ENCODE data around the gene PAF1. TPM values are rescaled to one million over a fixed set of nuclear protein-coding genes. Genes with fewer than 3 reads are reported as not detected.

PAF1 gene
- total and polyA plus RNA-seq, 2 of the 13 experiments (the other 11 are each of a cell fraction or from before 2014, with no cell fraction given) = 30.2 to 31.1 TPM

DNA sequence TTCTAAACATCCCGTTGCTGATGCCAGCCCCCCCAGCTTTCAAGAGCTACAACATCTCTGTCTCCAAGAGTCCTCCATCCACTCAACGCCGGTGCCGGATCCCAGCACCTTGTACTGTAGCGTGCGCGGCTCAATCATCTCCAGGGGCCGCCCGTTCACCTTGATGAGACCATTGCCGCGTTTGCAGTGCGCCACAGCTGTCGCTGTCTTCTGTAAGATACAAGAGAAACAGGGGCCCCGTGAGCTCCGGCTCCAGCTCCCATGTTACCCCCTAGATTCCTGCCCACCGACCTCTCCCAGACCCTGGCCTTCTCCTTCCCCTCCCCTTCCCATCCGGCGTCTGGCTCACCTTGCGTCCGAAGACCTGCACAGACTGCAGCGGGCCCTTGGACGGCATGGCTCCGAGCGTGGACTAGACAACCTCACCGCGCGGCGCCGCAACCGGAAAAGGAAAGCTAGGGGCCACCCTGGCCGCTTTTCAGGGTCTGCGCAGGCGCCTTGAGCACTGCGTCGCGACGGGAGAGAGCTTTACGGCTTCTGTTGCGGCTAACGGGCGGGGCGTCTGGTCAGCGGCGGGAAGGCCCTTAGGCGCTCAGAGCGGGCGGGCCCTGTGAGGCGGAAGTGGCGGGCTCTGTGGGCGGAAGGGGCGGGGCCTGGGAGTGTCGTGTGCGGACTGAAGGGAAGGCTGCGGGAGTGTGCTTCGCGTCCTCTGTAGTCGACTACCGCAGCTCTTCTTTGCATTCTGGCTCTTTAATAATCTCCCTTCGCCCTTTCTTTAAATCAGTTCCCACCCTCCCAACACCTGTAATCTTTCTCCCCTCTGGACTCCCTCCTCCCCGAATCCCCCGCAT, 44.8 kb upstream of the PAF1 start, which contains the start of gene RPS16 (continued):
- peak; percentile 66; the same call in 1 of the 2 replicates for TF ChIP-seq CBFB (CRISPR knock-in tag; IDR thresholded peaks at IDR 0.05)
- TF ChIP-seq KLF11 (CRISPR knock-in tag; IDR thresholded peaks at IDR 0.05) = peak; percentile 57; the same call in 1 of the 2 replicates
- no peak for TF ChIP-seq WIZ (CRISPR knock-in tag; IDR thresholded peaks at IDR 0.05)
- no peak for TF ChIP-seq MAFG (CRISPR knock-in tag; IDR thresholded peaks at IDR 0.05)
- TF ChIP-seq, protein P1, sequence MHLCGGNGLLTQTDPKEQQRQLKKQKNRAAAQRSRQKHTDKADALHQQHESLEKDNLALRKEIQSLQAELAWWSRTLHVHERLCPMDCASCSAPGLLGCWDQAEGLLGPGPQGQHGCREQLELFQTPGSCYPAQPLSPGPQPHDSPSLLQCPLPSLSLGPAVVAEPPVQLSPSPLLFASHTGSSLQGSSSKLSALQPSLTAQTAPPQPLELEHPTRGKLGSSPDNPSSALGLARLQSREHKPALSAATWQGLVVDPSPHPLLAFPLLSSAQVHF (CRISPR knock-in tag; IDR thresholded peaks at IDR 0.05) = no peak
- TF ChIP-seq, protein P2, sequence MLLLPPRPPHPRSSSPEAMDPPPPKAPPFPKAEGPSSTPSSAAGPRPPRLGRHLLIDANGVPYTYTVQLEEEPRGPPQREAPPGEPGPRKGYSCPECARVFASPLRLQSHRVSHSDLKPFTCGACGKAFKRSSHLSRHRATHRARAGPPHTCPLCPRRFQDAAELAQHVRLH (CRISPR knock-in tag; IDR thresholded peaks at IDR 0.05; ENCODE audit: borderline replicate concordance, low read depth) = peak; percentile 79; the same call in 1 of the 2 replicates
- peak; percentile 74; the same call in 1 of the 2 replicates for TF ChIP-seq ZNF780A (CRISPR knock-in tag; IDR thresholded peaks at IDR 0.05)
- TF ChIP-seq HNF4A (CRISPR knock-in tag; IDR thresholded peaks at IDR 0.05) = no peak
- TF ChIP-seq GFI1 (CRISPR knock-in tag; IDR thresholded peaks at IDR 0.05; ENCODE audit: borderline replicate concordance) = peak; percentile 66; the same call in 1 of the 2 replicates
- TF ChIP-seq, protein P3, sequence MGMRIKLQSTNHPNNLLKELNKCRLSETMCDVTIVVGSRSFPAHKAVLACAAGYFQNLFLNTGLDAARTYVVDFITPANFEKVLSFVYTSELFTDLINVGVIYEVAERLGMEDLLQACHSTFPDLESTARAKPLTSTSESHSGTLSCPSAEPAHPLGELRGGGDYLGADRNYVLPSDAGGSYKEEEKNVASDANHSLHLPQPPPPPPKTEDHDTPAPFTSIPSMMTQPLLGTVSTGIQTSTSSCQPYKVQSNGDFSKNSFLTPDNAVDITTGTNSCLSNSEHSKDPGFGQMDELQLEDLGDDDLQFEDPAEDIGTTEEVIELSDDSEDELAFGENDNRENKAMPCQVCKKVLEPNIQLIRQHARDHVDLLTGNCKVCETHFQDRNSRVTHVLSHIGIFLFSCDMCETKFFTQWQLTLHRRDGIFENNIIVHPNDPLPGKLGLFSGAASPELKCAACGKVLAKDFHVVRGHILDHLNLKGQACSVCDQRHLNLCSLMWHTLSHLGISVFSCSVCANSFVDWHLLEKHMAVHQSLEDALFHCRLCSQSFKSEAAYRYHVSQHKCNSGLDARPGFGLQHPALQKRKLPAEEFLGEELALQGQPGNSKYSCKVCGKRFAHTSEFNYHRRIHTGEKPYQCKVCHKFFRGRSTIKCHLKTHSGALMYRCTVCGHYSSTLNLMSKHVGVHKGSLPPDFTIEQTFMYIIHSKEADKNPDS (CRISPR knock-in tag; IDR thresholded peaks at IDR 0.05) = 0 out of 2 replicates have a peak, but pooled peaks have one; percentile 62
- no peak for TF ChIP-seq NFIB (CRISPR knock-in tag; IDR thresholded peaks at IDR 0.05; ENCODE audit: borderline replicate concordance)
- TF ChIP-seq CBX5 (CRISPR knock-in tag; IDR thresholded peaks at IDR 0.05; ENCODE audit: borderline replicate concordance) = peak; percentile 85; the same call in 1 of the 2 replicates
- no peak for TF ChIP-seq SMARCC2 (IDR thresholded peaks at IDR 0.05)
- TF ChIP-seq ZIK1 (CRISPR knock-in tag; IDR thresholded peaks at IDR 0.05; ENCODE audit: borderline replicate concordance, low read depth) = peak; percentile 67; the same call in 1 of the 2 replicates
- peak; percentile 55; the same call in 1 of the 2 replicates for TF ChIP-seq KLF15 (CRISPR knock-in tag; IDR thresholded peaks at IDR 0.05; ENCODE audit: borderline replicate concordance)
- TF ChIP-seq CHCHD3 (CRISPR knock-in tag; IDR thresholded peaks at IDR 0.05) = peak; percentile 76
- peak; percentile 76; the same call in 1 of the 2 replicates for TF ChIP-seq ZNF510 (CRISPR knock-in tag; IDR thresholded peaks at IDR 0.05; ENCODE audit: low read depth)
- no peak for TF ChIP-seq CBX2 (IDR thresholded peaks at IDR 0.05; ENCODE audit: low read depth, low read length)
- no peak for TF ChIP-seq CBX2 (CRISPR knock-in tag; IDR thresholded peaks at IDR 0.05; ENCODE audit: low read depth)
- TF ChIP-seq GATAD1 (CRISPR knock-in tag; IDR thresholded peaks at IDR 0.05) = peak; percentile 99
- TF ChIP-seq, protein P4, sequence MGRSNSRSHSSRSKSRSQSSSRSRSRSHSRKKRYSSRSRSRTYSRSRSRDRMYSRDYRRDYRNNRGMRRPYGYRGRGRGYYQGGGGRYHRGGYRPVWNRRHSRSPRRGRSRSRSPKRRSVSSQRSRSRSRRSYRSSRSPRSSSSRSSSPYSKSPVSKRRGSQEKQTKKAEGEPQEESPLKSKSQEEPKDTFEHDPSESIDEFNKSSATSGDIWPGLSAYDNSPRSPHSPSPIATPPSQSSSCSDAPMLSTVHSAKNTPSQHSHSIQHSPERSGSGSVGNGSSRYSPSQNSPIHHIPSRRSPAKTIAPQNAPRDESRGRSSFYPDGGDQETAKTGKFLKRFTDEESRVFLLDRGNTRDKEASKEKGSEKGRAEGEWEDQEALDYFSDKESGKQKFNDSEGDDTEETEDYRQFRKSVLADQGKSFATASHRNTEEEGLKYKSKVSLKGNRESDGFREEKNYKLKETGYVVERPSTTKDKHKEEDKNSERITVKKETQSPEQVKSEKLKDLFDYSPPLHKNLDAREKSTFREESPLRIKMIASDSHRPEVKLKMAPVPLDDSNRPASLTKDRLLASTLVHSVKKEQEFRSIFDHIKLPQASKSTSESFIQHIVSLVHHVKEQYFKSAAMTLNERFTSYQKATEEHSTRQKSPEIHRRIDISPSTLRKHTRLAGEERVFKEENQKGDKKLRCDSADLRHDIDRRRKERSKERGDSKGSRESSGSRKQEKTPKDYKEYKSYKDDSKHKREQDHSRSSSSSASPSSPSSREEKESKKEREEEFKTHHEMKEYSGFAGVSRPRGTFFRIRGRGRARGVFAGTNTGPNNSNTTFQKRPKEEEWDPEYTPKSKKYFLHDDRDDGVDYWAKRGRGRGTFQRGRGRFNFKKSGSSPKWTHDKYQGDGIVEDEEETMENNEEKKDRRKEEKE (IDR thresholded peaks at IDR 0.05) = no peak
- TF ChIP-seq, protein P5, sequence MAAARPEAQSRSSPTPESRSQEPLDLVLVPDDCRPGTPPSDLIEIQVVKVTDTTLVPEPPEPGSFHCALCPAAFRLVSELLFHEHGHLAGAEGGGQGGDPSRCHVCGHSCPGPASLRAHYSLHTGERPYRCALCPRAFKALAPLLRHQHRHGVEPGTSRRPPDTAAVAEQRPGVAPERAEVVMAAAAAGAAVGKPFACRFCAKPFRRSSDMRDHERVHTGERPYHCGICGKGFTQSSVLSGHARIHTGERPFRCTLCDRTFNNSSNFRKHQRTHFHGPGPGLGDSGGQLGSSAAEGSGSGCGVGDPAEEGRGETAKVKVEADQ (CRISPR knock-in tag; IDR thresholded peaks at IDR 0.05; ENCODE audit: borderline replicate concordance) = peak; percentile 65; the same call in 1 of the 2 replicates

All from HepG2 (cell line).